Epidermal melanocyte (primary cell): ENCODE data around the gene PLAAT1.

ENCODE experiments used
- DNase-seq: peaks from one replicate; pipeline ENCODE4 v3.0.0; 2011; ENCODE audit warnings: low spot score; ENCODE audit not compliant: insufficient read length

The PLAAT1 gene

GRCh38 chr3:193250492-193250891 lies 9.5 kb downstream of the PLAAT1 start:
- no peak for DNase-seq

- no peak for DNase-seq
Measured at GRCh38 chr3:193253986-193254660, 13.1 kb downstream of the PLAAT1 start.

- no peak for DNase-seq
Measured at GRCh38 chr3:193261970-193262369, 20.9 kb downstream of the PLAAT1 start.

GRCh38 chr3:193262707-193263106 lies 21.7 kb downstream of the PLAAT1 start:
- DNase-seq, result no peak

GRCh38 chr3:193269343-193270028 lies 28.5 kb downstream of the PLAAT1 start:
- DNase-seq, result no peak

- DNase-seq, result no peak
Measured at GRCh38 chr3:193270451-193270850, 29.4 kb downstream of the PLAAT1 start.

GRCh38 chr3:193271101-193271840 lies 30.2 kb downstream of the PLAAT1 start:
- no peak for DNase-seq

- DNase-seq, result no peak
Measured at GRCh38 chr3:193292386-193292785, 51.4 kb downstream of the PLAAT1 start.

GRCh38 chr3:193295985-193296384 lies 55.0 kb downstream of the PLAAT1 start:
- no peak for DNase-seq

- no peak for DNase-seq
Measured at GRCh38 chr3:193297421-193297820, 56.4 kb downstream of the PLAAT1 start.

GRCh38 chr3:193301433-193301832 lies 60.4 kb downstream of the PLAAT1 start:
- DNase-seq, result no peak

- no peak for DNase-seq
Measured at GRCh38 chr3:193305356-193305755, 64.3 kb downstream of the PLAAT1 start.

- no peak for DNase-seq
Measured at GRCh38 chr3:193310914-193311723, 70.1 kb downstream of the PLAAT1 start.

- no peak for DNase-seq
Measured at GRCh38 chr3:193313061-193313958, 72.3 kb downstream of the PLAAT1 start.

- DNase-seq, result no peak
Measured at GRCh38 chr3:193314161-193314560, 73.1 kb downstream of the PLAAT1 start.

GRCh38 chr3:193317682-193318300 lies 76.8 kb downstream of the PLAAT1 start:
- no peak for DNase-seq
